ENCODE results near the gene DDX3X.

GRCh38 chrX:41397219-41397618, 63.3 kb downstream of the DDX3X start:
- TF ChIP-seq CTCF (IDR thresholded peaks at IDR 0.05) (no peak), ETV6 (CRISPR knock-in tag; IDR thresholded peaks at IDR 0.05) (no peak), ZNF671 (CRISPR knock-in tag; IDR thresholded peaks at IDR 0.05) (no peak), FOXP1 (CRISPR knock-in tag; IDR thresholded peaks at IDR 0.05; ENCODE audit: borderline replicate concordance) (no peak), JUN (CRISPR knock-in tag; IDR thresholded peaks at IDR 0.05) (no peak), GABPB1 (CRISPR knock-in tag; IDR thresholded peaks at IDR 0.05) (no peak)
- TF ChIP-seq, protein P1, sequence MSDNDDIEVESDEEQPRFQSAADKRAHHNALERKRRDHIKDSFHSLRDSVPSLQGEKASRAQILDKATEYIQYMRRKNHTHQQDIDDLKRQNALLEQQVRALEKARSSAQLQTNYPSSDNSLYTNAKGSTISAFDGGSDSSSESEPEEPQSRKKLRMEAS (CRISPR knock-in tag; IDR thresholded peaks at IDR 0.05): no peak
